Esophagus squamous epithelium (tissue), 5 donors: ENCODE measurements around the gene CHGA. TPM values are rescaled to one million over a fixed set of nuclear protein-coding genes. Genes with fewer than 3 reads are reported as not detected.

ENCODE experiments used
- DNase-seq: peaks from one replicate; lab custom pipeline; 2025; lab: John Stamatoyannopoulos, UW
- H3K27ac ChIP-seq, 4 donors: fragments of 200-600 bp; sonication (generic); one replicate each; pipeline ENCODE4 v1.5.1; 2016 to 2019; ENCODE audit warnings: mild to moderate bottlenecking in 1 of 4
- H3K27me3 ChIP-seq, 4 donors: fragments of 200-600 bp; sonication (generic); 1 replicate in 3 of 4; 2 replicates in 1 of 4; pipeline versions ENCODE4 v1.5.1 to v1.6.0; 2017 to 2021; ENCODE audit warnings: antibody characterized with exemption in 1 of 4
- H3K36me3 ChIP-seq, 3 donors: fragments of 200-600 bp; sonication (generic); one replicate each; pipeline ENCODE4 v1.5.1; 2016 to 2019
- H3K4me1 ChIP-seq, 3 donors: fragments of 200-600 bp; sonication (generic); one replicate each; pipeline ENCODE4 v1.5.1; 2017 to 2019
- H3K4me3 ChIP-seq, 4 donors: fragments of 200-600 bp; sonication (generic); 1 replicate in 3 of 4; 2 replicates in 1 of 4; pipeline ENCODE4 v1.5.1; 2016 to 2019; ENCODE audit warnings: mild to moderate bottlenecking in 2 of 4, moderate library complexity in 1 of 4
- H3K9me3 ChIP-seq, 3 donors: fragments of 200-600 bp; sonication (generic); one replicate each; pipeline ENCODE4 v1.5.1; 2016 to 2019
- POLR2A ChIP-seq, 4 donors: fragments of 450-650 bp; IDR thresholded peaks; one replicate each; pipeline ENCODE4 v1.6.1; 2017; ENCODE audit warnings: antibody characterized with exemption in 4 of 4, mild to moderate bottlenecking in 4 of 4, moderate library complexity in 3 of 4
- WGBS, 2 donors: methylation state at CpG; one replicate each; pipeline ENCODE4 v1.1.5; 2018; 5-methylcytosine and 5-hydroxymethylcytosine counted together
- intact Hi-C: fragments of 100-400 bp; cut with DNase I; formaldehyde crosslinking; loops from one replicate; pipeline ENCODE4 v1.15.0; 2022
- total RNA-seq, 4 donors: library from RNA; depleted of rRNA; stranded (reverse); fragments of >200 nt; gene quantifications; one replicate each; pipeline ENCODE4 v1.1.0, GENCODE V29; 2016
- TF ChIP-seq, protein P1 (sequence below), 6 experiments: fragments of 450-650 bp in 4 of 6; fragments of 200-600 bp in 2 of 6; sonication (generic) in 2 of 6; IDR thresholded peaks; one replicate each; pipeline ENCODE4 v1.5.1; 2016 to 2019; ENCODE audit warnings: antibody characterized with exemption in 6 of 6, mild to moderate bottlenecking in 4 of 6, moderate library complexity in 4 of 6
- donor health status: DM: yes; HTN: yes; CAD: no.

Gene CHGA
- total RNA-seq, 4 donors from 2014 or later: 0.31 TPM; not detected in 3

DNA sequence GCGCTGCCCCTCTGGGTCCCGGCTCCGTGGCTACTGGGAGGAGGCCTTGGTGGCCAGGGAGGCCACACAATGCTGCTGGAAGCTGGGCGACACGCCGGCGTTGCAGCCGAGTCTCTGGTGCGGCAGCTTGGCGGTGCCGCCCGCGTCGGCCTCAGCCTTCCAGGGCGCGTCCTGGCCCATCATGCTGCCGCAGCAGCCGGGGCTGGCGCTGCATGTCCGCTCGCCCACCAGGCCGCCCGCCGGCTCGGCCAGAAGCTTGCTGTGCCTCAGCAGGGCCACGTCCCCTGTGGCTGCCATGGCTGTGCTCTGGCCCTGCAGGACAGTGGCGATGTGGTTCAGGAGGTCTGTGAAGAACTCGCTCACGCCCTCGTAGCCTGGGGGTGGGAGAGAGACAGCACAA, 18.6 kb downstream of the CHGA start:
- DNase-seq: no peak
- TF ChIP-seq POLR2A (IDR thresholded peaks at IDR 0.05): no peak
- TF ChIP-seq, protein P1, sequence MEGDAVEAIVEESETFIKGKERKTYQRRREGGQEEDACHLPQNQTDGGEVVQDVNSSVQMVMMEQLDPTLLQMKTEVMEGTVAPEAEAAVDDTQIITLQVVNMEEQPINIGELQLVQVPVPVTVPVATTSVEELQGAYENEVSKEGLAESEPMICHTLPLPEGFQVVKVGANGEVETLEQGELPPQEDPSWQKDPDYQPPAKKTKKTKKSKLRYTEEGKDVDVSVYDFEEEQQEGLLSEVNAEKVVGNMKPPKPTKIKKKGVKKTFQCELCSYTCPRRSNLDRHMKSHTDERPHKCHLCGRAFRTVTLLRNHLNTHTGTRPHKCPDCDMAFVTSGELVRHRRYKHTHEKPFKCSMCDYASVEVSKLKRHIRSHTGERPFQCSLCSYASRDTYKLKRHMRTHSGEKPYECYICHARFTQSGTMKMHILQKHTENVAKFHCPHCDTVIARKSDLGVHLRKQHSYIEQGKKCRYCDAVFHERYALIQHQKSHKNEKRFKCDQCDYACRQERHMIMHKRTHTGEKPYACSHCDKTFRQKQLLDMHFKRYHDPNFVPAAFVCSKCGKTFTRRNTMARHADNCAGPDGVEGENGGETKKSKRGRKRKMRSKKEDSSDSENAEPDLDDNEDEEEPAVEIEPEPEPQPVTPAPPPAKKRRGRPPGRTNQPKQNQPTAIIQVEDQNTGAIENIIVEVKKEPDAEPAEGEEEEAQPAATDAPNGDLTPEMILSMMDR (IDR thresholded peaks at IDR 0.05): no peak
- H3K9me3 ChIP-seq: no peaks in the 10 kb centered on the region
- 80 to 94% methylated on average over 1 to 15 of the region's 30 CpGs for WGBS, 2 donors
- no peaks in the 10 kb centered on the region for H3K27me3 ChIP-seq
- peaks cover 2 to 35% (median 5%) of the 10 kb centered on the region in 3 donors for H3K4me1 ChIP-seq
- no peak overlapping the region for H3K27ac ChIP-seq
- H3K4me3 ChIP-seq: no peak overlapping the region
- peaks cover 0 to 85% (median 8%) of the 10 kb centered on the region in 3 donors for H3K36me3 ChIP-seq
- intact Hi-C loops: no loop called here

DNA sequence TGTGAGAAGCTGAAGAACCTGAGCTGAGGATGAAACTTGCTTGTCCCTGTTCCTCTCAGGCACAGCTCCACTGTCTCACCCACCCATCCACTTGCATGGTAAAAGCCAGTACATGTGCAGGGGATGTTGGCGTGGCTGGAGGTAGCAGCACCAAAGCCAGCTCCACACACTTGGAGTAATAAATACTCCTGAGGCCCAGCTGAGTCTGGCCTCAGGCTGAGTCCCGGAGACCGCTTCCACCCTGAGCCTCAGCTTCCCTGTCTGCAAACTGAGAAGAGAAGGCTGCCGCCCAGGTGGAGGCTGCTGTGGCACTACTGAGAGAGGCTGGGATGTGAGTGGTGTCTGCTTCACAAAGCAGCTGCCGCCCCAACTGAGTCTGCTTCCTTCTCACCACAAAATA, 19.2 kb downstream of the CHGA start:
- H3K9me3 ChIP-seq: no peaks in the 10 kb centered on the region
- no peak for TF ChIP-seq POLR2A (IDR thresholded peaks at IDR 0.05)
- TF ChIP-seq, protein P1 (IDR thresholded peaks at IDR 0.05): no peak
- H3K27ac ChIP-seq: no peak overlapping the region
- no peaks in the 10 kb centered on the region for H3K27me3 ChIP-seq
- no peak overlapping the region for H3K4me3 ChIP-seq
- no peak for DNase-seq
- 100% methylated on average over 1 of the region's 5 CpGs; no CpG with 5 or more reads in 1 of the 2 donors for WGBS, 2 donors
- peaks cover 4 to 39% (median 5%) of the 10 kb centered on the region in 3 donors for H3K4me1 ChIP-seq
- H3K36me3 ChIP-seq: peaks cover 0 to 84% (median 8%) of the 10 kb centered on the region in 3 donors
- intact Hi-C loops: no loop called here

GRCh38 chr14:92942576-92942975, 19.6 kb downstream of the CHGA start:
- TF ChIP-seq POLR2A (IDR thresholded peaks at IDR 0.05): no peak
- TF ChIP-seq, protein P1 (IDR thresholded peaks at IDR 0.05): no peak
- H3K4me1 ChIP-seq: peaks cover 4 to 36% (median 5%) of the 10 kb centered on the region in 3 donors
- 100% methylated on average over 1 of the region's 8 CpGs; no CpG with 5 or more reads in 1 of the 2 donors for WGBS, 2 donors
- intact Hi-C loops: no loop called here
- H3K27ac ChIP-seq: no peak overlapping the region
- no peaks in the 10 kb centered on the region for H3K9me3 ChIP-seq
- no peak overlapping the region for H3K4me3 ChIP-seq
- peaks cover 0 to 84% (median 8%) of the 10 kb centered on the region in 3 donors for H3K36me3 ChIP-seq
- no peak for DNase-seq
- no peaks in the 10 kb centered on the region for H3K27me3 ChIP-seq

DNA sequence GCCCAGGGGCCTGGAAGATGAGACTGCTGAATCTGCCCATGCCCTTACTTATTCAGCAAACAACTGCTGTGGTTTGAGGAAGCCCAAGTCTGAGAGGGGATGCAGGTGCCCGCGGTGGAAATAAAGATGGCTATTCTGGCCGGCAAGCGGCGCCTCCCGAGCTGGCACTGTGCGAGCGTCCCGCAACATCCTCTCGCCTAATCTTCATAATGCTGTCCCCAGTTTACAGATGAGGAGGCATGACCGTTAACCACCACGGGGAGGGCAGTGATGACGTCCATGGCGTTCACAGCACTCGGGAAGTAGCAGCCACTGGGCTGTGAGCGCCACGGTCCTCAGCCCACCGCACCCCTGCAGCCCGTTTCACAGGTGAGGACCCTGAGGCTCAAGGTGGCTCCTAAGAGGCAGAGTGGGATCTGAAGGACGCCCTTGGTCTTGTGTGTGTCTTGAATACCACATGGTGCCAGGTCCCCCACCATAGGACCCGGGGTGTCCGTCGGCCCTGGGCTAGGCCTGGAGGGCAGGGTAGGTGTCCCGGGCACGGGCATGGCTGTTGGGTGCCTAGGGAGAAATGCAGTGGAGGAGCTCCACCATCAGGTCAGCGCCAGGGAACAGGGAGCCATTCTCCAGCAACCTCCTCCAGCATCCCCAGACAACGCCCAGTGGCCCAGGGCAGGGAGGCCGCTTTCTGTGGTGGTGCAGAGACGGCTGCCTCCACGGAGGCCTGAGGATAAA, 20.2 kb downstream of the CHGA start:
- H3K27me3 ChIP-seq: no peaks in the 10 kb centered on the region
- peaks cover 0 to 90% (median 8%) of the 10 kb centered on the region in 3 donors for H3K36me3 ChIP-seq
- WGBS, 2 donors: 92 to 95% methylated on average over 4 to 24 of the region's 30 CpGs
- H3K4me3 ChIP-seq: no peak overlapping the region
- no peaks in the 10 kb centered on the region for H3K9me3 ChIP-seq
- intact Hi-C loops: no loop called here
- H3K27ac ChIP-seq: no peak overlapping the region
- DNase-seq: no peak
- TF ChIP-seq, protein P1 (IDR thresholded peaks at IDR 0.05): no peak
- no peak for TF ChIP-seq POLR2A (IDR thresholded peaks at IDR 0.05)
- H3K4me1 ChIP-seq: peaks cover 4 to 30% (median 5%) of the 10 kb centered on the region in 3 donors

DNA sequence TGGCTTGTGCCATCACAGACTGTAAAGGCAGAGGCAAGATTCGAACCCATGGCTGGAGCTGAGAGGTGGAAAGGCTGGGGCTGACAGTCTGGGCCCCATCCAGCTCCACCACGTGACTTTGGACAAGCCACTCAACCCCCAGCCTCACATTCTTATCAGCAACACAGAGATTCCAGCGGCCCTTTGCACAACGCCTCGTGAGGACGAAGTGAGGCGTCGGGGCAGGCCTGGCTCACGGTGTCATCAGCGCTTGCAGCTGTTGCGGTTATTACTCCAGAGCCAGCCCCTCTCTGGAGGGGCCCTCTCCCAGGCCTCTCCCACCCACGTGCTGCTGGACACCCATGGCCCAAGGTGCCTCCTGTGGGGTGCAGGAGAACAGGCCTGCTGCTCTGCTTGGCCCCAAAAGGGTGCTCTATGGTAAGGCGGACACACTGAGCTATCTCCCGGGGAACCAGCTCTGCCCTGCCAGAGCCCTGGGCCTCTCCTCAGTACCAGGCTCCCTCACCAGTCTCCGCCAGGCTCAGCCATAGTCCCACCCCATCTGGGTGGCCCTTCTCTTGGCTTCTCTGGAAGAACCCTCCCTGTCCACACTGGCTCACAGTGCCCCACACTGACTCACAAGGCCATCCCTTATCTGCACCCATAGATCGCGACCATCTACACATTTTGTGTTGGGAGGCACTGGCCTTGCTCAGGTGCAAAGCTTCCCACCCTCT, 21.1 kb downstream of the CHGA start:
- H3K9me3 ChIP-seq: no peaks in the 10 kb centered on the region
- DNase-seq: no peak
- 87 to 94% methylated on average over 11 to 13 of the region's 17 CpGs for WGBS, 2 donors

More for the DNA sequence above, 21.1 kb downstream of the CHGA start:
- Histone ChIP-seq H3K4me3 (no peak overlapping the region), H3K27me3 (no peaks in the 10 kb centered on the region), H3K27ac (no peak overlapping the region), H3K4me1 (peaks cover 4 to 24% (median 5%) of the 10 kb centered on the region in 3 donors), H3K36me3 (peaks cover 0 to 92% (median 8%) of the 10 kb centered on the region in 3 donors)
- intact Hi-C loops: no loop called here
- no peak for TF ChIP-seq POLR2A (IDR thresholded peaks at IDR 0.05)
- TF ChIP-seq, protein P1 (IDR thresholded peaks at IDR 0.05): no peak
